Epithelial cell of esophagus (primary cell): Measurements from ENCODE around the gene MAGEB3.

ENCODE experiments used
- DNase-seq: peaks from one replicate; pipeline ENCODE4 v3.0.0; 2010; ENCODE audit warnings: low read depth
- H3K4me3 ChIP-seq: 2 replicates; pipeline ENCODE4 v1.5.1; 2011; ENCODE audit warnings: mild to moderate bottlenecking, low read length, control low read depth
- TF ChIP-seq, protein P1 (sequence below): IDR thresholded peaks from 2 replicates; pipeline ENCODE4 v1.5.1; 2011; ENCODE audit warnings: low read depth, mild to moderate bottlenecking, low read length, control low read depth, inconsistent platforms; ENCODE audit not compliant: insufficient read depth; ENCODE audit errors: missing control alignments

The MAGEB3 gene

DNA sequence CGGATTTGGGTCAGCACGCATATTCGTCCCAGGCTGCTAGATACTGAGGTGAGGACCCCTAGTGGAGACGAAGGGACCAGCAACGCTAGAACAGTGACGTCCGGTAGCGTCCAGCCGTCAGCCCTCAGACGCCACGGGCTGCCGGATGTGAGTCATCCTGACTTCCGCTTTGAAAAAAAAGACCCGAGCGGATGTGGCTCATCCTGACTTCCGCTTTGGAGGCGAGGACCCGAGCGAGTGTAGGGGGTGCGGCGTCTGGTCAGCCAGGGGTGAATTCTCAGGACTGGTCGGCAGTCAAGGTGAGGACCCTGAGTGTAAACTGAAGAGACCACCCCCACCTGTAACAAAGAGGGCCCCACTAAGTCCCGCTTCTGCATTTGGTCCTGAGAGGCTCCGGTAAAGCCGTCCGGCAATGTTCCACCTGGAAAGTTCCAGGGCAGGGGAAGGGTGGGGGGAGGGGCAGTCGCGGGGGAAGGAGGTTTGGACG, 15.1 kb upstream of the MAGEB3 start, which contains the start of gene MAGEB2:
Gene MAGEB2, plus strand, starts transcription at position 207 of the 487 bp plus-strand sequence. CDS start 3,018 bp downstream, outside the sequence.
- no peak within 1 kb of the TSS for H3K4me3 ChIP-seq
- TF ChIP-seq, protein P1, sequence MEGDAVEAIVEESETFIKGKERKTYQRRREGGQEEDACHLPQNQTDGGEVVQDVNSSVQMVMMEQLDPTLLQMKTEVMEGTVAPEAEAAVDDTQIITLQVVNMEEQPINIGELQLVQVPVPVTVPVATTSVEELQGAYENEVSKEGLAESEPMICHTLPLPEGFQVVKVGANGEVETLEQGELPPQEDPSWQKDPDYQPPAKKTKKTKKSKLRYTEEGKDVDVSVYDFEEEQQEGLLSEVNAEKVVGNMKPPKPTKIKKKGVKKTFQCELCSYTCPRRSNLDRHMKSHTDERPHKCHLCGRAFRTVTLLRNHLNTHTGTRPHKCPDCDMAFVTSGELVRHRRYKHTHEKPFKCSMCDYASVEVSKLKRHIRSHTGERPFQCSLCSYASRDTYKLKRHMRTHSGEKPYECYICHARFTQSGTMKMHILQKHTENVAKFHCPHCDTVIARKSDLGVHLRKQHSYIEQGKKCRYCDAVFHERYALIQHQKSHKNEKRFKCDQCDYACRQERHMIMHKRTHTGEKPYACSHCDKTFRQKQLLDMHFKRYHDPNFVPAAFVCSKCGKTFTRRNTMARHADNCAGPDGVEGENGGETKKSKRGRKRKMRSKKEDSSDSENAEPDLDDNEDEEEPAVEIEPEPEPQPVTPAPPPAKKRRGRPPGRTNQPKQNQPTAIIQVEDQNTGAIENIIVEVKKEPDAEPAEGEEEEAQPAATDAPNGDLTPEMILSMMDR, result no peak
- DNase-seq, result no peak

GRCh38 chrX:30217465-30217864, 13.0 kb upstream of the MAGEB3 start:
- no peak overlapping the region for H3K4me3 ChIP-seq
- DNase-seq, result no peak
- TF ChIP-seq, protein P1, result no peak

GRCh38 chrX:30219372-30219771, 11.1 kb upstream of the MAGEB3 start:
- TF ChIP-seq, protein P1, result no peak
- DNase-seq, result no peak
- H3K4me3 ChIP-seq, result no peak overlapping the region

GRCh38 chrX:30220661-30221060, 9.8 kb upstream of the MAGEB3 start:
- DNase-seq, result no peak
- TF ChIP-seq, protein P1, result no peak
- H3K4me3 ChIP-seq, result no peak overlapping the region

DNA sequence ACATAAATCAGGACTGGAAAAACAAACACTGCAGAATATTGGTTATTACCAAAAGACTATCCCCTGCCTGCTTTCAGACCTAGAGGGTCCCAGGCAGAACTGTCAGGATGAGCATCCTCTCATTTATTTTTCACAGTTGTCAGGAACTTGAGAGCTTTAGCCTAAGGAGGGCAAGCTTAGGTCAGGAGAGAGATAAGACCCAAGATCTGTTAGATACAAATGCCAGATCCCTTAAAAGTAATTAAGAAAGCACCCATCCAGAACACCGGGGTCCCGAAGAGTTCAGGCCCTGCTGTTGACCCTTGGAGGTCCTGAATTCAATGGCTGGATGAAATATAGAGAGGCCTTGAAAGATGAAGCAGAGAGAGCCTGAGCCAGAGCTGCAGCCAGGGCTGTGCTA, 5.9 kb upstream of the MAGEB3 start:
- no peak for DNase-seq
- TF ChIP-seq, protein P1, result no peak
- no peak overlapping the region for H3K4me3 ChIP-seq

- DNase-seq, result no peak
- no peak overlapping the region for H3K4me3 ChIP-seq
- TF ChIP-seq, protein P1, result no peak
These were observed 1.9 kb upstream of the MAGEB3 start for GRCh38 chrX:30228526-30228925.

DNA sequence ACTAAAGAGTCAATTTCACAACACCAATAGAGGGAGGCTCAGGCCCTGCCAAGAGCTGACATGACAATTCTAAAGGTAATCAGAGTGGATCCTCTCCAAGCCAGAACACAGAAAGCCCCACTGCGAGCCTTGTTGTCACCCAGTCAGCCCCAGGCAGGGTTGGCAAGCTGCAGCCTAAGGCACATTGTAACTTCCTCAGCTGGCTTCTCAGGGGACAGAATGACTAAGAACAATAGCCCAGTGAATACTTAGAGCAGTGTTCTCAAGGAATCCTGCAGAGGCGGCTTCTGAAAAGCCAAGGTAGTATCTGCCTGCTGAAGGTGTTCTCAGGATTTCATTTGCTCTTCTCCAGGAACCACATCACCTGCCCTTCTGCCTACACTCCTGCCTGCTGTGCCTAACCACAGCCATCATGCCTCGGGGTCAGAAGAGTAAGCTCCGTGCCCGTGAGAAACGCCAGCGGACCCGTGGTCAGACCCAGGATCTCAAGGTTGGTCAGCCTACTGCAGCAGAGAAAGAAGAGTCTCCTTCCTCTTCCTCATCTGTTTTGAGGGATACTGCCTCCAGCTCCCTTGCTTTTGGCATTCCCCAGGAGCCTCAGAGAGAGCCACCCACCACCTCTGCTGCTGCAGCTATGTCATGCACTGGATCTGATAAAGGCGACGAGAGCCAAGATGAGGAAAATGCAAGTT, 11.4 kb downstream of the MAGEB3 start, which contains the start of gene MAGEB4:
Gene MAGEB4, plus strand, starts transcription at position 277 of the 692 bp plus-strand sequence. Its CDS starts 136 bp downstream, at position 413.
- no peak for DNase-seq
- TF ChIP-seq, protein P1, result no peak
- H3K4me3 ChIP-seq, result no peak within 1 kb of the TSS
